Gastroesophageal sphincter (tissue), 4 donors: ENCODE results near the gene HLCS. TPM values are rescaled to one million over a fixed set of nuclear protein-coding genes. Genes with fewer than 3 reads are reported as not detected.

Source experiments
- ATAC-seq: fragments of 150-250 bp; one replicate; pipeline ENCODE4 v1.9.1; 2016; ENCODE audit warnings: mild to moderate bottlenecking, moderate library complexity
- H3K27ac ChIP-seq, 4 donors: fragments of 200-600 bp; sonication (generic) in 3 of 4; 1 replicate in 3 of 4; 2 replicates in 1 of 4; pipeline ENCODE4 v1.5.1; 2016 to 2019
- H3K27me3 ChIP-seq: fragments of 200-600 bp; sonication (generic); one replicate; pipeline ENCODE4 v1.5.1; 2019
- H3K36me3 ChIP-seq, 2 donors: fragments of 200-600 bp; sonication (generic); one replicate each; pipeline ENCODE4 v1.5.1; 2019; ENCODE audit warnings: control low read depth in 1 of 2
- H3K4me1 ChIP-seq, 3 donors: fragments of 200-600 bp; sonication (generic); 1 replicate in 2 of 3; 2 replicates in 1 of 3; pipeline ENCODE4 v1.5.1; 2016 to 2019; ENCODE audit warnings: control low read depth in 2 of 3
- H3K4me3 ChIP-seq, 2 donors: fragments of 200-600 bp; sonication (generic); one replicate each; pipeline ENCODE4 v1.5.1; 2019; ENCODE audit warnings: mild to moderate bottlenecking in 1 of 2, moderate library complexity in 1 of 2
- H3K9me3 ChIP-seq, 3 donors: fragments of 200-600 bp; sonication (generic); one replicate each; pipeline ENCODE4 v1.5.1; 2017 to 2019; ENCODE audit warnings: control low read depth in 2 of 3
- CTCF ChIP-seq, 4 experiments: fragments of 200-600 bp in 2 of 4; fragments of 450-650 bp in 2 of 4; sonication (generic) in 1 of 4; IDR thresholded peaks; one replicate each; pipeline ENCODE4 v1.5.1; 2017 to 2019; ENCODE audit warnings: antibody characterized with exemption in 4 of 4, mild to moderate bottlenecking in 2 of 4, moderate library complexity in 2 of 4
- EP300 ChIP-seq: sonication (generic); formaldehyde crosslinking; IDR thresholded peaks from one replicate; pipeline ENCODE4 v1.6.1; 2017; ENCODE audit warnings: antibody characterized with exemption, mild to moderate bottlenecking
- POLR2A ChIP-seq, 2 donors: fragments of 450-650 bp; IDR thresholded peaks; one replicate each; pipeline ENCODE4 v1.6.1; 2017; ENCODE audit warnings: antibody characterized with exemption in 2 of 2, mild to moderate bottlenecking in 2 of 2, moderate library complexity in 1 of 2
- POLR2AphosphoS5 ChIP-seq: sonication (generic); formaldehyde crosslinking; IDR thresholded peaks from one replicate; pipeline ENCODE4 v1.6.1; 2017; ENCODE audit warnings: antibody characterized with exemption
- WGBS, 2 donors: methylation state at CpG; one replicate each; pipeline ENCODE4 v1.1.5; 2018; ENCODE audit warnings: low coverage in 1 of 2; 5-methylcytosine and 5-hydroxymethylcytosine counted together
- total RNA-seq, 4 donors: library from RNA; depleted of rRNA; stranded (reverse); fragments of >200 nt; gene quantifications; one replicate each; pipeline ENCODE4 v1.1.0, GENCODE V29; 2016

Gene HLCS
- total RNA-seq, 4 donors from 2014 or later: 14.4 to 33.3 (median 24.9) TPM

DNA sequence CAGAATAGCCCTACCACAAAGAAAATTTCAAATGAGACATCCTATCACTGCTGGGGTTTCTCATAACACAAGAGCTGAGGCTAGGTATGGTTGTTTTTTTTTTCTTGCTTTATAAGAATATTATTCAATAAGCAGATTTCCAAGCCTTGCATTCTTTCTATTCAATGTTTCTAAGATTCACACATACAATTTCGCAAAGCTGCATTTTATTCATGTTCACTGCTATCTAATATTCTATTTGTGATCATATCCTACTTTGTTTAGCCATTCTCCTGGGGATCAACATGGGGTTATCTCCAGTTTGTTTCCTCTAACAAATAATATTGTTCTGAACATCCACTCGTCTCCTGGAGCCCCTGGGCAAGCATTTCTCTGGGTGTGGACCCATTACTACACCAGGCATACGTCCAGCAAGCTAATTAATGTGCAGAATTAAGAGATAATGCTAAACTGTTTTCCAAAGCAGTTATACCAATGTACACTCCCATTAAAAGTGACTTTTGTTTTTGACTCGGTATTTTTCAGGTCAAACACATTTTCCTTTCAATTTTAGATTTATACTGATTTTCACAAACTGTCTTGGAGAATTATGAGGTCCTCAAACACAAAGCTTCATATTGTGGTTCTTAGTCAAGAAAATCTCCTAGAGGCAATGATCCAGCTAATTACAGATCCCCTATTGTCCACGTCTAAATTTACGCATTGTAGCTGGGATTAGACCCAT lies 15.7 kb upstream of the HLCS start:
- H3K4me3 ChIP-seq: no peak overlapping the region
- no peaks in the 10 kb centered on the region for H3K9me3 ChIP-seq
- no peaks in the 10 kb centered on the region for H3K27me3 ChIP-seq
- H3K27ac ChIP-seq: no peak overlapping the region
- peaks cover 0 to 18% (median 8%) of the 10 kb centered on the region in 3 donors for H3K4me1 ChIP-seq
- no peaks in the 10 kb centered on the region for H3K36me3 ChIP-seq
- ATAC-seq: no peak
- WGBS, 2 donors: 58 to 68% methylated on average over 3 to 5 of the region's 6 CpGs
- TF ChIP-seq POLR2A (IDR thresholded peaks at IDR 0.05) (no peak), POLR2AphosphoS5 (no peak), EP300 (no peak)

- Histone ChIP-seq H3K27me3 (no peaks in the 10 kb centered on the region), H3K4me3 (peak overlapping the region in 1 of 2 donors; percentile 59), H3K9me3 (no peaks in the 10 kb centered on the region), H3K27ac (peak overlapping the region in 2 of 4 donors; percentile 31 to 60), H3K36me3 (no peaks in the 10 kb centered on the region), H3K4me1 (peaks cover 0 to 22% (median 10%) of the 10 kb centered on the region in 3 donors)
- no peak for TF ChIP-seq EP300
- TF ChIP-seq POLR2A (IDR thresholded peaks at IDR 0.05): no peak
- WGBS, 2 donors: no CpG with 5 or more reads among the region's 2 CpGs
- ATAC-seq: no peak
Observed at GRCh38 chr21:36981049-36981391, 14.6 kb upstream of the HLCS start.

DNA sequence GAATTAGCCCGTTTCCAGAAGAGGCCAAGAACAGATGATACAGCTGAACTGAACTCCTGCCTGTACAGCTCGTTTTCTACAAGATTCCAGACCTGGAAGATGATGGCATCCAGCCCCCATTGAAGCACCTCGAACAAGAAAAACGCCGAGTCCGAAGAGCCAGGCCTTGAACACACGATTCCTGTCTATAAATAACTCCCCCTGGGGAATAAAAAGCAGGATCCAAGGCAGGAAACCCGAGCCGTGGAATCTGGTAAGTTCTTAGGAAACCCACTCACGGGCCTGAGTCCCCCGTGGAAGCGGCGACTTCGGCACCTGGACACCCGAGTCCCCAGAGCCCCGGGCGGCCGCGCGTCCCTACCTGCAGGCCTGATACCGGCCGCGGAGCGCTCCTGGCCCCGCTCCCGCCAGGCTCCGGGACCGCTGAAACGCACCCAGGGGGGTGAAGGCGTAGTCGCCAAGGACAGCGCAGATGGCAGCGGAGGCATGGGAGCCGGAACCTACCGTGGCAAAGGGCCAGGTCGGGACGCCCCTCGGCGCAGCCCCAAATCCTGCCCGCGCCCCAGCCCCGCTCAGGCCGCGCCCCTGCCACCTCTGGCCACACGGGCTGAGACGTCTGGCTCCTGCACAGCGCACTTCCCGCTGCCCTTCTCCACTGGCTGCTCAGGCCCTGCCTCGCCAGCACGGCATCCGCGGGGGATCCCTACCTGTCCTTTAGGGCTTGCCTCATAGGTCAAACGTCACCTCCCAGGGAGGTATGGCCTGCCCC lies 14.0 kb upstream of the HLCS start:
- Histone ChIP-seq H3K27ac (peak overlapping the region in 2 of 4 donors; percentile 31 to 60), H3K27me3 (no peaks in the 10 kb centered on the region), H3K4me1 (peaks cover 0 to 22% (median 10%) of the 10 kb centered on the region in 3 donors), H3K4me3 (peak overlapping the region; percentile 31 to 59), H3K9me3 (no peaks in the 10 kb centered on the region), H3K36me3 (no peaks in the 10 kb centered on the region)
- TF ChIP-seq CTCF (IDR thresholded peaks at IDR 0.05) (peak in 2 of 4 experiments; percentile 11 to 20), POLR2A (IDR thresholded peaks at IDR 0.05) (no peak)
- ATAC-seq: peak; percentile 60
- 18 to 23% methylated on average over 3 to 7 of the region's 53 CpGs for WGBS, 2 donors

DNA sequence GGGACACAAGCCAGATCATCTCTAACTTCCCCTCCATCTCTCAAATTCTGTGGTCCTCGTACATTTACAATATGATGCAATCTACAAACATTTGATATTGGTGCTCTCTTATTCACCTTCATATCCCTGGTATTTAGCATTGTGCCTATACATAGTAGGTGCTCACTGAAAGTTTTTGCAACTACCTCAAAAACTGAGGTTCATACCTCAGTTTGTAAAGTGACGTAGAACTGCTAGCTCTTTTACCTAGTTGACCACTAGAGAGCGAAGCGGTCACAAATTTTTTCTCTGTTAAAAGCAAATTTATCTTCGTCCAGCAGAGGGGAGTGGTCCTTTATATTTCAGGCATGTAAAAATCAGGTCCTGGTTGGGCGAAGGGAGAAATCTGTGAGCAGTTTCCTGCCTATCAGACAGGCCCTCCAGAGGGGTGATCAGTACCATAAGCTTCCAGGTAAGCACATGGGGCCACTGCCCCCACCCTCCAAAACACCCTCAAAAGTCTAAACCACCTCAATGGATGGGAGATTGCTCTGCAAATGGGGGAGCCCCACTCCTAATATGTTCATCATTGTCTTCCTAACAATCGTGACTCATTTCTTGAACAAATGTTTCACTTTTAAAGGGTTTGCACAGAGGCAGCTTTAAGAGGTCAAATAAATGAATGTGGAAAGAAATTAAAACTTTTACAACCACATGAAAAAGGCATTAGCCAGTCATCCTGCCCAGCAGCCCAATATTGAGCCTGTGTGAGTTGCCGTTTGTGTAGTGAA lies 10.6 kb upstream of the HLCS start:
- 22 to 39% methylated on average over 5 to 8 of the region's 8 CpGs for WGBS, 2 donors
- H3K9me3 ChIP-seq: no peaks in the 10 kb centered on the region
- TF ChIP-seq CTCF (IDR thresholded peaks at IDR 0.05) (peak in 3 of 4 experiments; percentile 36 to 45 (median 39)), POLR2A (IDR thresholded peaks at IDR 0.05) (no peak), EP300 (no peak), POLR2AphosphoS5 (no peak)

GRCh38 chr21:36976228-36976861 lies 9.9 kb upstream of the HLCS start:
- 73 to 83% methylated on average over 3 to 5 of the region's 5 CpGs for WGBS, 2 donors
- Histone ChIP-seq H3K9me3 (no peaks in the 10 kb centered on the region), H3K27ac (peak overlapping the region in 1 of 4 donors; percentile 7), H3K4me3 (no peak overlapping the region), H3K4me1 (peaks cover 0 to 22% (median 10%) of the 10 kb centered on the region in 3 donors), H3K27me3 (no peaks in the 10 kb centered on the region), H3K36me3 (no peaks in the 10 kb centered on the region)
- TF ChIP-seq EP300 (no peak), CTCF (IDR thresholded peaks at IDR 0.05) (no peak), POLR2A (IDR thresholded peaks at IDR 0.05) (no peak), POLR2AphosphoS5 (no peak)
- ATAC-seq: peak; percentile 46

More for the DNA sequence above, 10.6 kb upstream of the HLCS start:
- Histone ChIP-seq H3K27me3 (no peaks in the 10 kb centered on the region), H3K36me3 (no peaks in the 10 kb centered on the region), H3K27ac (peak overlapping the region in 1 of 4 donors; percentile 7), H3K4me1 (peaks cover 0 to 22% (median 10%) of the 10 kb centered on the region in 3 donors), H3K4me3 (no peak overlapping the region)
- peak; percentile 18 for ATAC-seq
